Cardiac septum (tissue), 1 donor: ENCODE data around the gene ADGRF5. TPM values are rescaled to one million over a fixed set of nuclear protein-coding genes. Genes with fewer than 3 reads are reported as not detected.
"Not testable (repeated sequence)": the region's sequence is repeated elsewhere in the genome, so short reads cannot be mapped to it uniquely, and the experiment has no call there.

ENCODE experiments used
- DNase-seq: peaks from one replicate; pipeline ENCODE4 v3.0.0-alpha.2; 2020; ENCODE audit warnings: low spot score
- intact Hi-C: fragments of 100-400 bp; cut with DNase I; formaldehyde crosslinking; loops from one replicate; pipeline ENCODE4 v1.14.0; 2022
- total RNA-seq: library from RNA; stranded (reverse); fragmentation: NEBNext Ultra II Directional; extraction: Animal tissue kit (Norgen Biotek cat#: 25700); gene quantifications from one replicate; pipeline ENCODE4 v1.2.1, GENCODE V29; 2021
- donor health status: DM: no; HTN: no; CAD: no.

Gene ADGRF5
- total RNA-seq, 1 donor from 2014 or later: 34.7 TPM

DNA sequence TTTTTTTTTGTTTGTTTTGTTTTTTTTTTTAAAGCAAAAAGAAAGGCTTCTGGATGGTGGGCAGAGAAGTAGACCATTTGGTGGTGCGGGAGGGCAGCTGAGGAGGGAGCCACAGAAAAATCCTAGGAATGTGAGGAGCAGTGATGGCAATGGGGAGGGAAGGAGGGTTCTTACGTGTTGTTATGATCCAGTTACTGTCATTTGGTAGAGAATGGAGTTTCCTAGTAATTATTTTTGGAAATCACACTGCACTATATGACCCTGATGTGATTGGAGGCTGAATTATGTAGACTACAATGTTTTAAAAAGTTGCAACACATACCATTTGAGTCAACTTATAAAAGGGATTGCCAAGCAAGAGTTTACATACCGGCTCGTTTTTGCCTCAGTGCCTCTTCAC lies 22.1 kb downstream of the ADGRF5 start:
- intact Hi-C loops: no loop called here

DNA sequence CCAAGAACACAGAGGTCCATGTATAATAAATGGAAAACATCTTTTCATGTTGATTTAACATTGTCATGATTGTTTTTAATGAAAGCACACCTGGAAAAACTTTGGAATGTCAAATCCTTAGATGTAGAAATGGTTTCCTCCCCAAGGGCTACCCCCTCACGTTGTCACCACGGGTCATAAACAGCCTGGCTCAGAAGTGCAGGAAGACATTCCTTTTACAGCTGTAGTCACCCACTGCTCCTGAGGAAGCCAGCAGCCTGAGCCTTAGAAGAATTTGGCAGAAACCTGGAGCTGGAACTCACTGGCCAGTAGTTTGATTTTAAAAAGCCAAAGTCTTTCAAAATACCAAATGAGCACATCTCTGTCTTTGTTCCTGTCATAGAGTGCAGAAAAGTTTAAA lies 23.7 kb downstream of the ADGRF5 start:
- DNase-seq: no peak
- intact Hi-C loops: no loop called here

More for the DNA sequence above, 22.1 kb downstream of the ADGRF5 start:
- no peak for DNase-seq

DNA sequence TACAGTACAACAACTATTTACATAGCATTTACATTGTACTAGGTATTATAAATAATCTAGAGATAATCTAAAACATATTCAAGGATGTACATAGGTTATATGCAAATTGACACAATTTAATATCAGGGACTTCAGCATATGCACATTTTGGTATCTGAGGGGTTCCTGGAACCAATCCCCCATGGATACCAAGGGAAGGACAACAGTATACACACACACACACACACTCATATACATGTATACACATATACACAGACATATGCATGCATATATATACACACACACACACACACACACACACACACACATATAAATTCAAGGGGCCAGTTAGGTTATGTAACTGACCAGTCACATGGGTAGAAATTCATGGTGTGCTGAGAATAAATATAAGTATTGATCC lies 24.9 kb downstream of the ADGRF5 start:
- no peak for DNase-seq
- intact Hi-C loops: no loop called here

DNA sequence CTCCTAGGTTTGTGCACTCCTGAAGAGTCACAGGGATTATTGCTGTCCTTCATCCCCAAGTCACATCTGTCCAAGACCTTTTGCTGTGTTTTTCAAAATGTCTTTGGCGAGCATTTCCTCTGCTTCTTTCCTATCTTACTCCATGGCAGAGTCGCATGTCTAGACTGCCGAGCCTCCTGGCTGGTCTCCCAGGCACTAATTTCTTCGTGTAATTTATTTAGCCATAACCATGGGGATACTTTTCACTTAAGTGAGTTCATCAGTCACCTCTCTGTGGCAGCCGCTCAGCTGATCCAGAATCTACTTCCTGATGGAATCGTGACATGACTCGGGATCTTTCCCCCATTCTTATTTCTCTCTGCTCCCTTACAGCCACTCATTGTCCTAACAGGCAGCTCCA lies 25.8 kb downstream of the ADGRF5 start:
- intact Hi-C loops: no loop called here
- no peak for DNase-seq

DNA sequence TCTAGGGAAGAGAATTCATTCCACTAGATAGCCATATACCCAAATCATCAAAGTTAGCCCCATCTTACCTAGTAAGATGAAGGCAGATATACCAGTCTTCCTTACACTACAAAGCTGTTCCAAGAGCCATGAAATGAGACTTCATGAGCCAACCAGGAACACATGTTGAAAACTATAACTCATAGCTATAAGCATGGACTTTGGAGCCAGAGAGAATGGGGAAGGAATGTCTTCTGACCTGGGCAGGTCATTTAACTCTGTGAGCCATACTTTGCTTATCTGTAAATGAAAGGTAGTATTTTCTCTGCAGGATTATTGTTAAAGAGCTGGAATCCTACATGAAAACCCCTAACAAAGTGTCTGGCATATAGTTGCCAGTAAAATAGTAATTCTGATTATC lies 27.3 kb downstream of the ADGRF5 start:
- intact Hi-C loops: no loop called here
- no peak for DNase-seq

DNA sequence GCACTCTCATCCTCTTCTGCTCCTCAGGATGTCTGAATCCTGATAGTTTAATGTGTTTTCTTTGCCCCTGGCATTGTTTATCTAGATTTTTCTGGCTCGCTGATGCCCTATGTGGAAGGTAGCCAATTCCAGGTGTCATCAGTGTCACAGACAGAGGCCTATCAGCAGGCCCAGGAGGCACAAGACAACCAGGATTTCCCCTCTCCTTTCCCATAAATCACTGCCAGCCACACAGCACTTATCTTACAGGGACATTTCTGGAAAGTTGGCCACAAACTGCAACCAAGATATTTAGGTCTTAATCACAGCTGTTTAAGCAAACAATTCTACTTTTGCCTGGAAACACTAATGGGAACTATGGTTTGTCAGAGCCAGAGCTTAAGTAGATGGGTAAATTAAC lies 28.1 kb downstream of the ADGRF5 start:
- intact Hi-C loops: no loop called here
- no peak for DNase-seq

DNA sequence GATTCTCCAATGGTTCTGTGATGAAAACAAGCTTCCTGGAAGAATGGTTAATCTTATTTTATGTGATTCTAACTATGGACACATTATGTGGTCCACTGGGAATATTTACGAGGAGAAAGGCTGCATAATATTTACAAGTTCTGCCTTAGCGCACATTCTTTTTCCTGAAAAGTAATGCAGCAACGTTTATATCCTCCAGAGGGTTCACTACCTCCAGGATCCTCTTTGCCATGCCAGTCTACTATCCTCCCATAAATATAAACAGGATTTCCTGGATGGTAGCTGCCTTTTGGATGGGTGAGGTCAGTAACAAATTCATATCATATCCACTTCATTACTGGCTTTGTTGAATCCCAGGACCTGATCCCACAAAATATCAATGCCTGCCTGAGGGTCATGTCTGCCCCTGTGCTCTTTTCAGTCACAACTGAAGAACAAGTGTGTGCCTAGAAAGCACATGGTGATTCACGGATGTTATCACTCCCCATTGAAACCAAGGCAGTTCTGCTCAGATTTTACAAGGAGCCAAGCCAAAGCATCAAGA lies 30.4 kb downstream of the ADGRF5 start:
- intact Hi-C loops: no loop called here

DNA sequence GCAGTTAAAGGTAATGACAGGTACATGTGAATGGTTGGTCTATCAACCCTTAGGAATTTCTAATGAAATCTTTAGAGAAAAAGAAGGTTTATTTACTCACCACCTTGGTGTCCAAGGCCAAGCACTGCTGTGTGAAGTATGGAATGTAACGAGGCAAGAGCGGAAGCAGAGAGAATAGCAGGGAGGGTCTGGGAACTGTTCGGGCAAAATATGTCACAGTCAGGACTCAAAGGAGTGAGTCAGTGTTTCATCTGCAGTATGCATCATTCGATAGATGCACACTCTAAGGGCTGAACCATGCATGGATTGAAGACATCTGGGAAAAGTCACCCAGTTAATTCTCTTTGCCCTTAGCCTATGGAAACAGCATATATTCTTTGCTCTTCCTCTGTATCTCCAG lies 33.2 kb downstream of the ADGRF5 start:
- DNase-seq: no peak
- intact Hi-C loops: no loop called here

More for the DNA sequence above, 30.4 kb downstream of the ADGRF5 start:
- no peak for DNase-seq

DNA sequence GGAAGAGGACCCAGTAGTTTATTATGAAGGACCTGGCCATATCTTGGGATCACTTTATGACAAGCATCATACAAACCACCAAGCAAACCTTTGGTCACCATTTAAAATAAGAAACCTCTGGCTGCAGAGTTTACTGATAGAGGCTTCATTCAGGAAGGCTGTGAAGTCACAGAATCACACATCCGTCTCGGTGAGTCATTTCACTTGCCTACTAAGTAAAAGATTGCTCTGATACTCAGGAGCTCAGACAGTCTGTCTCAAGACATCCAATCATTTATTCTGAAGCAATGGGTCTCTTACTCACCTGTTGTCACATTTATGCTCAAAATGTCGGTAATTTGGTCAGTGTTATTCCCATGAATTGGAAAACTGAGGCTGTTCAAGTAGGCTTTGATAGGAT lies 33.7 kb downstream of the ADGRF5 start:
- intact Hi-C loops: no loop called here

DNA sequence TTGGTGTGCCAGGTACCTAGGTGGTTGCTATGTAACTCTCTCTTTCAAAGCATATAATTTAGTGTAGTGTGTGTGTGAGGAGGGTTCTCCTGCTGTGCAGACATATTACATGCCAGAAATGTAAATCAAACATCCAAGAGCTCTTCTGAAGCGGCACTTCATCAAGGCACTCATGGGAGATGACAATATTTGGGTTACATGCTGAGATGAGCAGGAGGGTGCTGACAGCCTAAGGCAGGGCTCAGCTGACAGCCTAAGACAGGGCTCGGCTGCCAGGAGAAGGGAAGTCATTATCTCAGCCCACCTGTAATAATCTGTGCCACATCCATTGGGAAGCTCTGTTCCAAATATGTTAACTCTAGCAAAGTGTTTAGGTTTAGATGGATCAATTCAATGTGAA lies 39.1 kb downstream of the ADGRF5 start:
- intact Hi-C loops: no loop called here
- DNase-seq: no peak

More for the DNA sequence above, 33.7 kb downstream of the ADGRF5 start:
- no peak for DNase-seq

DNA sequence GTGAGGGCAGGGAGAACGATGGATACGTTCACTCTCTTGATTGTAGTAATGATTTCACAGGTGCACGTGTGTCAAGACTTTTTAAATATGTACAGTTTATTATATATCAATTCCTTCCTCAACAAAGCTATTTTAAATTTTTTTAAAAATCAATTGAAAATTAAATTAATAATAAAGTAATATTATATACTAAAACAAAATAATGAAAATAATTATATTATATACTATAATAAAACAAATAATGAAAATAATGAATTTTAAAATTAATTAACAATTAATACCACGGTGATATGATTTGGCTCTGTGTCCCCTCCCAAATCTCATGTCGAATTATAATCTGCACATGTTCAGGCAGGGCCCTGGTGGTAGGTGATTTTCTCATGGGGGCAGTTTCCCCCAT lies 42.7 kb downstream of the ADGRF5 start:
- intact Hi-C loops: no loop called here
- DNase-seq: no peak

DNA sequence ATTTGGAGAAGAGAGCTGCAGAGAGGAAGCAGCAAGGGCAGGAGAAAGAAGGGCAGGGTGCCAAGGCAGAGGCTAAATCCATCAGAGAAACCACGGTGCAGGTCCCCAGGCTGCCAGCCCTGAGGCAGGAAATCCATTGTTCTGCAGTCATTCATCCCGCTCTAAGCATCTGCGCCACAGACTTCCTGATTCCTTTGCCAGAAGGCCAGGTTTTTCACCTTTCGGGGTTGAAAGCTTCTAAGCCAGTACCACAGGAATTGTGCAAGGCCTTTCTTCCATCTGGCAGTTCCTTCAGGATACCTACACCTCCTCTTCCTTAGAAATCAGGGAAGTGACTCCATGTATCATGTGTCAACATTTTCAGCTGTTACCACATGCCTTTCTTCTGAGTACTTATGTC lies 45.6 kb downstream of the ADGRF5 start:
- intact Hi-C loops: no loop called here
- peak; percentile 77 for DNase-seq

DNA sequence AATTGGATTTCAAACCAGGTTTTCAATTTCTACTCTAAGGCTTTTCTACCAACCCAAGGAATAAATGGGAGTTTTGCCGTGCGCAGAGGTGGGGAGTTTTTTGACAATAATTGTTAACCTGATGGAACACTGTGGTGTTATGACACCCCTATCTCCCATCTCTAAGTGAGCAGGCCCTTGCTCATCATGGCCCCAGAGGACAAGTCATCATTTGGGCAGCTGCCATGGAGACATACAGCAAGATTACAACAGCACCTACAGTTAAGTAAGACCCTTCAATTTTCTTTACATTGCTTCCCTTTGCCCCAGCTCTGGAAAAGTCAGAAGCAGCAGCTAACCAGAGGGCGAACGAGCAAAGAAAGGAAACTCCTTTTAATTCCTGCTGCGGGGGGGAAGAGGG lies 54.3 kb downstream of the ADGRF5 start:
- intact Hi-C loops: no loop called here
- DNase-seq: no peak

DNA sequence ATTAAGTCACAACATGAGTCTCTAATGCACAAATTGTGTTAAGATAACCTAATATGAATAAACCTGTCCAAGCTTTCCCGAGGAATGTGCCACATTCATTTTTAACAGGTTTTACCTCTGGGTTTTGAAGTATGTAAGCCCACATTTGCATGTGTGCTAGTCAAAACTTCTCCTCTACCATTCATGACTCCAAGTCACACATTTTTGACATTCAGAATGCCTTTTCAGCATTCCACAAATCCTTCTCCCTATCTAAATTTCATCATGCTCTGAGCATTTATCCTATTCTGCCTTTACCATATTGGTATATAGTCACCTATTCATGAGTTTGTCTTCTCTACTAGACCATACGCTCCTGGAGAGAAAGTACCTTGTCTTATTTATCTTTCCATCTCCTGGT lies 56.5 kb downstream of the ADGRF5 start:
- intact Hi-C loops: no loop called here
- DNase-seq: no peak

DNA sequence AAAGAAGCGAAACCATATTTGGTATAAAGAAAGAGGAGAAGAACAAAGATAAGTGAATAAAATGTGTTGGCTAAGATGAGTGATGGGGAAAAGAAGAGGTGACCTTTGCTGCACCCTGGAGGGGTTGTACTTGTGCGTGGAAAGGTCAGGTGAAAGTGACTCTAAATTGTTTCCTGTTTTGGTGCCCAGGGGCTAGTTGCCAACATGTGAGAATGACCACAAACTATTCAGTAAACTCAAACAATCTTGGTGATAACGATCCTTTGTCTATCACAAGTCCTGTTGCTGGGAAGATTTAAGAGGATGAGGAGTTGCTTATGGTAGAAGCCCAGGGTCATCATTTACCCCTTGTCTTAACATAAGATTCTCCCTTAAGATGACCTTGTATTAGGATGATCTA lies 57.9 kb downstream of the ADGRF5 start:
- intact Hi-C loops: no loop called here
- DNase-seq: no peak

DNA sequence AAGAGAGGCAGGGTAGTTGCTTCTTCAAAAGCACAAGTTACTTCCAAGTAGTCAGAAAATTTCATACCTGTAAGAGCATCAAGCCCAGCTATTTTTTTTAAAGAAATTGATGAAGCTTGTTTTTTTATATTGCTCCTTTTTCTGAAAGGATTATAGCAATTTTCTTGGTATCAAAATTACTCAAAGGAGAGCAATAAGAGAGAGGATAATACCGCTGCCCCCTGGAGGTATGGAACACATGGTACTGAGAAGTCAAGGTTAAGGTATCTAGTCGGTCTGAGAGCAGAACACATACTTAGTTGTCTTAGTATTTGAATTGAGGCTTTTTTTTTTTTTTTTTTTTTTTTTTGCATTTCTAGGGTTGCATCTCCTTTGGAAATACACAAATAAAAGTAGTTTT lies 59.4 kb downstream of the ADGRF5 start:
- DNase-seq: no peak
- intact Hi-C loops: no loop called here

DNA sequence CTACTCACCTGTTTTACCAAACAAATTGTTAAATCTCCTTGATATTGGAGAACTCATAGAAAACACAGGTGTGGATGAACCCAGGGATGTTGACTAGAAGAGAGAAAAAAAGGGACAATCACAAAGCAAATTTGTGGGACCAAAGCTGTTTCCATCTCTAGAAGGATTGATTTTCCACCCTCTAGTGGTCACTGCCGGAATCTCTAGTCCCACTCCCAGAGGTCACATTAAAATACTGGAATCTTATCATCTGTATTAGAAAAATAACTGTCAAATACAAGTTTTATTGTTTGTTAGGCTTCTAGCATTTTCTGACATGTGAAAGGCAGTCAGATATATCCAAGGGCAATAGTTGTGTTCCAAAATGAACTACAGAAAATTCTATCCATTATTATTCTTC lies 65.8 kb downstream of the ADGRF5 start:
- intact Hi-C loops, DNase-seq: not testable (repeated sequence)

DNA sequence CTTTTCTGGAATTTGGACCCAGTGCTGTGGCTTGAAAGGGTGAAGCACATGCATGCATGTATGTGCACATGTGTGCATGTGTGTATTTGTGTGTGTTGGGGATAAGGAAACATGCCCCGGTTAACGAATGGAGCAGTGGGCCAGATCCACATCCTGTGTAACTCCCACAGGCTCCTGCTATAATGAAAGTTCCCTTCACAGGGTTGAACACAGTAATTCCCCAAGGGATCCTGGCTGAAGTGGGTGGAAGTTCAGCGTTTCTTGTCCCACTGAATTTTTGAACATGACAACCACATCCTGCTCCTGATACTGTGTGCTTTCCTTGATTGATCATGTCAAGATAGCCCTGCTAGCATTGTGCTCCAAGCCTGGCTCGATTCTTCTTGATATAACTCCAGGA lies 70.2 kb downstream of the ADGRF5 start:
- intact Hi-C loops: not testable (repeated sequence)

DNA sequence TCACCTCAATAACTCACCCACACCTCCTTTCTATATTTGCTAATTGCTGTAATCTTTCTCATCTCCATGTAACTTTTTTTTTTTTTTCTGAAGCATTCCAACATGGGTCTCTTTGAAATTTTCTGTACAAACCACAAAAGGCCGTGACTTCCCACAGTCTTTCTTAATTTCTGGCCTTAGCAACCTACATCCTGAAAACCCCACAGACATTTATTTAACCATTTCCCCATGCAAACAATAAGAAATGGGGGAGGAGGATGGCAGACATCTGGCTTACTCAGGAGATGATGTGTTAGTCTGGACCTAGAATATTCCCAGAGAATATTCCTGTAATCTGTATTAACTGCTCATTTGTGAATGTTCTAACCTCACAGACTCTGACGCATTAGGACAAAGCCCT lies 70.9 kb downstream of the ADGRF5 start:
- intact Hi-C loops: no loop called here
- no peak for DNase-seq

More for the DNA sequence above, 70.2 kb downstream of the ADGRF5 start:
- DNase-seq: not testable (repeated sequence)

DNA sequence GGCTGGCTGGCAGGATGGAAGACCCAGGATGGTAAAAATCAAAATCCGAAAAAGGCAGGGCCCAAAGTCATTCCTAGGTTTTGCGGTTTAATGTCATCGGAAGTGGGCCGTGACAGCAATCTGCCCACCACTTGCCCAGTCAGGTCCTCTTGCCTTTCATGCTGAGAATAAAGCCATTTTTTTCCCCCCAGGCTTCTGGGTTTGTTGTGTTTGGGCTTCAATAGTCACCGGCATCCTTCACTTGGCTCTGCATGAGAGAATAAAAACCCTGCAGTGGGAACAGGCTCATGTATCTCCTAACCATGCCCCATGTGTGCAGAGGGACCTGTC lies 72.4 kb downstream of the ADGRF5 start:
- no peak for DNase-seq
- intact Hi-C loops: loop anchor here (1.0 to 5.0 kb wide), 3 partner anchors 142 to 463 kb away; no protein-coding TSS in a partner anchor

DNA sequence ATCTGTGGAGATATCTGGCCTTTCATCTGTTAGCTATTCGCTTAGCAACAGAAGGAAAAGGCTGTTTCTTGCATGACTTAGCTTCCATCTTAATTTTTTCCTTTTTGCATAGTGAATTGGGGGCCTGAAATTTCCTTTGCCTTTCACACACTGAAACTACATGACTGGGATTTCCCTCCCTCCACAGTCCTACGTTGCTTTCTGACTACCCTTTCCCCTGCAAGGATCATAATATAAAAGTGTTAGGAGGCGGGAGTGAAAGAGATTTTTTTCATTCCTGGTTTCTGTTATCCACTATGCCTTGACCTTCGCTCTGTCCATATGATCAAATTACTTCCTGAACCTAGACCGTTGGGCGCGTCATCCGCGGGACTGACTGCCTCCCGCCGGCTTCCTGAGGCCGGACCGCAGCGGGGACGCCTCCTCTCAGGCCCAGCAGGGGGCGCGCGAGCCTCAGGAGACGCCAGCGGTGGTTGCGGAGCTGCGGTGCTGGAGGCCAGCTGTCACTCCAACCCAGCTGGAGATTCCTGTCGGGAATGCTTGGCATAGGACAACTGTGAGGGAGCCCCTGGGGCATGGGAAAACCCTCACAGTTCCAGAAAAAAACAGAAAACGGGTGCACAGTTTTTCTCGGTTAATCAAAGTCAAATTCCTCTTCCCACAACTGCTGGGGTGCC lies 72.9 kb downstream of the ADGRF5 start:
- intact Hi-C loops: loop anchor here (1.0 to 5.0 kb wide), 3 partner anchors 142 to 463 kb away; no protein-coding TSS in a partner anchor
- DNase-seq: peak; percentile 92

DNA sequence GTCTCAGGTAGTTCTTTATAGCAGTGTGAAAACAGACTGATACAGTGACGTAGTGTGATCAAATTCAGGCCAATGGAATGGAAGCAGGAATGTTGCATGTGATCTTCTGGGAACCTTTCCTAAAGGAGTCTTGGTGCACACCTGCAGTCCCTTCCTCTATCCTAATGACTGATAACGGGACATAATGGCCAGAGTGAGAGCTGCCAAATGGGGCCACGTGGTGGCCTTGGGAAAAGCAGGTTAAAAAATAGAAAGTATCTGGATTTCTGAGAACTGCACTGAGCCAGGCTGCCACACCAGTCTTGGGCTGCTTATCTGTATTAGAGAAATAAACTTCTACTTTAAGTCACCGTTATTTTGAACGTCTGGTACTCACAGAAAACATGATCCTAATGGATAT lies 76.6 kb downstream of the ADGRF5 start:
- no peak for DNase-seq
- intact Hi-C loops: loop anchor here (5.0 kb wide), 1 partner anchor 467 kb away; no protein-coding TSS in a partner anchor
